Left renal cortex interstitium (tissue), 4 donors: ENCODE results near the gene CDH9. TPM values are rescaled to one million over a fixed set of nuclear protein-coding genes. Genes with fewer than 3 reads are reported as not detected.

Experiments
- DNase-seq, 4 donors: peaks; one replicate each; pipeline ENCODE4 v3.0.0-alpha.2; 2013; ENCODE audit warnings: low read depth in 4 of 4, low spot score in 2 of 4, missing footprints in 1 of 4
- polyA plus RNA-seq, 4 donors: library from polyadenylated mRNA; unstranded; fragments of 120-200 nt; gene quantifications; one replicate each; pipeline ENCODE4 v1.2.1, GENCODE V29; 2013; ENCODE audit not compliant: insufficient read length in 4 of 4

Gene CDH9
- polyA plus RNA-seq, 4 donors, result 7.6 to 14.8 (median 9.5) TPM

- no peak for DNase-seq
Observed at GRCh38 chr5:26843677-26844076, 194.7 kb downstream of the CDH9 start.

- DNase-seq, result no peak
Observed at GRCh38 chr5:26833596-26833995, 204.8 kb downstream of the CDH9 start.
